GM10266 (cell line): ENCODE measurements around the gene FAM89B.

ENCODE experiments used
- DNase-seq: peaks from one replicate; pipeline ENCODE4 v3.0.0; 2012; ENCODE audit errors: extremely low spot score
- CTCF ChIP-seq: IDR thresholded peaks from 2 replicates; pipeline ENCODE4 v1.5.1; 2012; ENCODE audit warnings: mild to moderate bottlenecking, low read depth; ENCODE audit not compliant: control insufficient read depth, insufficient read depth; ENCODE audit errors: missing control alignments

The FAM89B gene

GRCh38 chr11:65578667-65579066 is 6.3 kb downstream of the FAM89B start:
- no peak for DNase-seq
- no peak for TF ChIP-seq CTCF

GRCh38 chr11:65579291-65579690 is 7.0 kb downstream of the FAM89B start:
- no peak for DNase-seq
- TF ChIP-seq CTCF, result no peak

- DNase-seq, result no peak
- TF ChIP-seq CTCF, result no peak
These were observed 7.8 kb downstream of the FAM89B start for GRCh38 chr11:65580031-65580692.

GRCh38 chr11:65580756-65581155 is 8.4 kb downstream of the FAM89B start:
- DNase-seq, result no peak
- TF ChIP-seq CTCF, result no peak

GRCh38 chr11:65581928-65582327 is 9.6 kb downstream of the FAM89B start:
- no peak for TF ChIP-seq CTCF
- DNase-seq, result no peak

- no peak for TF ChIP-seq CTCF
- no peak for DNase-seq
These were observed 11.3 kb downstream of the FAM89B start for GRCh38 chr11:65583589-65583988.

- DNase-seq, result no peak
- no peak for TF ChIP-seq CTCF
These were observed 11.8 kb downstream of the FAM89B start for GRCh38 chr11:65584106-65584505.
